PC-9 (cell line): Measurements from ENCODE around the gene PARS2.

ENCODE experiments used
- EZH2 ChIP-seq: fragments of 200-600 bp; sonication (generic); IDR thresholded peaks from 2 replicates; pipeline ENCODE4 v1.8.0; 2017; ENCODE audit warnings: antibody characterized with exemption, low read depth
- TF ChIP-seq, protein P1 (sequence below): fragments of 200-600 bp; sonication (generic); conservative IDR thresholded peaks from 2 replicates; pipeline ENCODE4 v1.6.1; 2017; ENCODE audit warnings: mixed run types, antibody characterized with exemption, mild to moderate bottlenecking, moderate library complexity

DNA sequence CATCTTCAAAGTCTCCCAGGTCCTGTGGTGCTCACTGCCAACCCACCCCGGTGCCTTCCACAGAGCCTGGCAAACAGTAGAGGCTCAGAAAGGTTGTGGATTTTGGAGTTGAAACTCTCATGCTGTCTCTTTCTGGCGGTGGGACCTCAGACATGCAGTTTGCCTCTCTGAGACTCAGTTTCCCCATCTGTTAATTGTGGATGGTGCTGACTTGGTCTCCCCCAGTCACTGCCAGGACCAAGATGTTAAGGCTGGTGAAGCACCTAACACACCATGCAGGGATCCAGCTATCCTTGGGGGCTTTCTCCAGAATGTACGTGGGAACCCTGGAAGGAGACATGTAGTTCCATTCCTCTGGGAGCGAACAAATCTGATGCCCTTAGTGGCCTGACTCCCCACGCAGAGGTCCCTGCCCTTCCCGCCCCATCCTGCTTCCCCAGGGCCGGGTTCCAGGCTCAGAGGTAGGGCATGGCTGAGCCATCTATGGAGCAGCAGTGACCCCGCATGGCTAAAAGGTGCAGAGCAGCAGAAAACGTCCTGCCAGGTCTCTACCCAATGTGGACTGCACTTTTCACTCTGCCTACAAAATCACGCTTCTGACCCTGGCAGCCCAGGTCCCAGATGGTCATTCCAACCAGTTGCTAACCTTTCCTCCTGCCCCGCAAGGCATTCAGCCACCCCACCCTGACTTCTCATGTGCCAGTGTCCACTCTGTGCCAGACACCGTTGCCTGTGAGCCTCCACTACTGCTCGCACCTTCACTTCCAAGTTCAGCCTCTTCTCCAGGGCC lies 46.0 kb upstream of the PARS2 start:
- no peak for TF ChIP-seq EZH2
- TF ChIP-seq, protein P1, sequence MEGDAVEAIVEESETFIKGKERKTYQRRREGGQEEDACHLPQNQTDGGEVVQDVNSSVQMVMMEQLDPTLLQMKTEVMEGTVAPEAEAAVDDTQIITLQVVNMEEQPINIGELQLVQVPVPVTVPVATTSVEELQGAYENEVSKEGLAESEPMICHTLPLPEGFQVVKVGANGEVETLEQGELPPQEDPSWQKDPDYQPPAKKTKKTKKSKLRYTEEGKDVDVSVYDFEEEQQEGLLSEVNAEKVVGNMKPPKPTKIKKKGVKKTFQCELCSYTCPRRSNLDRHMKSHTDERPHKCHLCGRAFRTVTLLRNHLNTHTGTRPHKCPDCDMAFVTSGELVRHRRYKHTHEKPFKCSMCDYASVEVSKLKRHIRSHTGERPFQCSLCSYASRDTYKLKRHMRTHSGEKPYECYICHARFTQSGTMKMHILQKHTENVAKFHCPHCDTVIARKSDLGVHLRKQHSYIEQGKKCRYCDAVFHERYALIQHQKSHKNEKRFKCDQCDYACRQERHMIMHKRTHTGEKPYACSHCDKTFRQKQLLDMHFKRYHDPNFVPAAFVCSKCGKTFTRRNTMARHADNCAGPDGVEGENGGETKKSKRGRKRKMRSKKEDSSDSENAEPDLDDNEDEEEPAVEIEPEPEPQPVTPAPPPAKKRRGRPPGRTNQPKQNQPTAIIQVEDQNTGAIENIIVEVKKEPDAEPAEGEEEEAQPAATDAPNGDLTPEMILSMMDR = peak; percentile 83
